Measurements from ENCODE around the gene C4A. TPM values are rescaled to one million over a fixed set of nuclear protein-coding genes. Genes with fewer than 3 reads are reported as not detected.
A peak's percentile ranks its signal among the peaks of the same experiment; 100 is the strongest.

The C4A gene
- total and polyA plus RNA-seq, 2 of the 13 experiments (the other 11 are each of a cell fraction or from before 2014, with no cell fraction given): 165 to 478 TPM

- TF ChIP-seq FUBP1 (CRISPR knock-in tag; IDR thresholded peaks at IDR 0.05; ENCODE audit: borderline replicate concordance): no peak
- no peak for TF ChIP-seq ZNF777 (CRISPR knock-in tag; IDR thresholded peaks at IDR 0.05)
- TF ChIP-seq ZNF343 (CRISPR knock-in tag; IDR thresholded peaks at IDR 0.05): no peak
- TF ChIP-seq ZNF232 (CRISPR knock-in tag; IDR thresholded peaks at IDR 0.05; ENCODE audit: borderline replicate concordance): no peak
- TF ChIP-seq ZNF709 (CRISPR knock-in tag; IDR thresholded peaks at IDR 0.05): peak; percentile 9; the same call in 1 of the 2 replicates
- TF ChIP-seq ZFP62 (CRISPR knock-in tag; IDR thresholded peaks at IDR 0.05): 0 out of 2 replicates have a peak, but pooled peaks have one; percentile 2
- TF ChIP-seq, protein P1, sequence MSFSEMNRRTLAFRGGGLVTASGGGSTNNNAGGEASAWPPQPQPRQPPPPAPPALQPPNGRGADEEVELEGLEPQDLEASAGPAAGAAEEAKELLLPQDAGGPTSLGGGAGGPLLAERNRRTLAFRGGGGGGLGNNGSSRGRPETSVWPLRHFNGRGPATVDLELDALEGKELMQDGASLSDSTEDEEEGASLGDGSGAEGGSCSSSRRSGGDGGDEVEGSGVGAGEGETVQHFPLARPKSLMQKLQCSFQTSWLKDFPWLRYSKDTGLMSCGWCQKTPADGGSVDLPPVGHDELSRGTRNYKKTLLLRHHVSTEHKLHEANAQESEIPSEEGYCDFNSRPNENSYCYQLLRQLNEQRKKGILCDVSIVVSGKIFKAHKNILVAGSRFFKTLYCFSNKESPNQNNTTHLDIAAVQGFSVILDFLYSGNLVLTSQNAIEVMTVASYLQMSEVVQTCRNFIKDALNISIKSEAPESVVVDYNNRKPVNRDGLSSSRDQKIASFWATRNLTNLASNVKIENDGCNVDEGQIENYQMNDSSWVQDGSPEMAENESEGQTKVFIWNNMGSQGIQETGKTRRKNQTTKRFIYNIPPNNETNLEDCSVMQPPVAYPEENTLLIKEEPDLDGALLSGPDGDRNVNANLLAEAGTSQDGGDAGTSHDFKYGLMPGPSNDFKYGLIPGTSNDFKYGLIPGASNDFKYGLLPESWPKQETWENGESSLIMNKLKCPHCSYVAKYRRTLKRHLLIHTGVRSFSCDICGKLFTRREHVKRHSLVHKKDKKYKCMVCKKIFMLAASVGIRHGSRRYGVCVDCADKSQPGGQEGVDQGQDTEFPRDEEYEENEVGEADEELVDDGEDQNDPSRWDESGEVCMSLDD (CRISPR knock-in tag; IDR thresholded peaks at IDR 0.05; ENCODE audit: borderline replicate concordance): no peak
- TF ChIP-seq KLF9 (CRISPR knock-in tag; IDR thresholded peaks at IDR 0.05; ENCODE audit: low read depth): no peak
- TF ChIP-seq SOX13 (IDR thresholded peaks at IDR 0.05): no peak
- no peak for TF ChIP-seq SOX13 (CRISPR knock-in tag; conservative IDR thresholded peaks at IDR 0.05 in 1 of 2, IDR thresholded peaks at IDR 0.05 in 1 of 2)
- TF ChIP-seq KDM3A (CRISPR knock-in tag; IDR thresholded peaks at IDR 0.05; ENCODE audit: low read depth): no peak
- no peak for TF ChIP-seq LCORL (IDR thresholded peaks at IDR 0.05)
- TF ChIP-seq LCORL (CRISPR knock-in tag; IDR thresholded peaks at IDR 0.05): no peak
- 0 out of 2 replicates have a peak, but pooled peaks have one; percentile 13 for TF ChIP-seq ZNF605 (CRISPR knock-in tag; IDR thresholded peaks at IDR 0.05)
- TF ChIP-seq MTF1 (CRISPR knock-in tag; IDR thresholded peaks at IDR 0.05): no peak; the same call in 1 of the 2 replicates
- TF ChIP-seq, protein P2, sequence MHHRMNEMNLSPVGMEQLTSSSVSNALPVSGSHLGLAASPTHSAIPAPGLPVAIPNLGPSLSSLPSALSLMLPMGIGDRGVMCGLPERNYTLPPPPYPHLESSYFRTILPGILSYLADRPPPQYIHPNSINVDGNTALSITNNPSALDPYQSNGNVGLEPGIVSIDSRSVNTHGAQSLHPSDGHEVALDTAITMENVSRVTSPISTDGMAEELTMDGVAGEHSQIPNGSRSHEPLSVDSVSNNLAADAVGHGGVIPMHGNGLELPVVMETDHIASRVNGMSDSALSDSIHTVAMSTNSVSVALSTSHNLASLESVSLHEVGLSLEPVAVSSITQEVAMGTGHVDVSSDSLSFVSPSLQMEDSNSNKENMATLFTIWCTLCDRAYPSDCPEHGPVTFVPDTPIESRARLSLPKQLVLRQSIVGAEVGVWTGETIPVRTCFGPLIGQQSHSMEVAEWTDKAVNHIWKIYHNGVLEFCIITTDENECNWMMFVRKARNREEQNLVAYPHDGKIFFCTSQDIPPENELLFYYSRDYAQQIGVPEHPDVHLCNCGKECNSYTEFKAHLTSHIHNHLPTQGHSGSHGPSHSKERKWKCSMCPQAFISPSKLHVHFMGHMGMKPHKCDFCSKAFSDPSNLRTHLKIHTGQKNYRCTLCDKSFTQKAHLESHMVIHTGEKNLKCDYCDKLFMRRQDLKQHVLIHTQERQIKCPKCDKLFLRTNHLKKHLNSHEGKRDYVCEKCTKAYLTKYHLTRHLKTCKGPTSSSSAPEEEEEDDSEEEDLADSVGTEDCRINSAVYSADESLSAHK (CRISPR knock-in tag; IDR thresholded peaks at IDR 0.05; ENCODE audit: borderline replicate concordance): no peak
- TF ChIP-seq NFAT5 (CRISPR knock-in tag; IDR thresholded peaks at IDR 0.05): 0 out of 2 replicates have a peak, but pooled peaks have one; percentile 22
These were observed 9.0 kb upstream of the C4A start (continued) for GRCh38 chr6:31972709-31973350.

Data from HepG2 (cell line).